A673 (cell line): ENCODE measurements around the gene CHRNA5. TPM values are rescaled to one million over a fixed set of nuclear protein-coding genes. Genes with fewer than 3 reads are reported as not detected.

Source experiments
- BruUV-seq: library from RNA; stranded (reverse); fragments of 400-500 nt; replicated peaks from 2 replicates; lab custom pipeline; 2021; lab: Mats Ljungman, UMichigan
- CTCF ChIA-PET: fragments of 300-600 bp; sonication (Branson Sonifier 250); formaldehyde crosslinking; loops from one replicate; lab custom pipeline; 2022; ENCODE audit warnings: antibody characterized with exemption; lab: Charles Lee
- POLR2A ChIA-PET: fragments of 300-600 bp; sonication (Branson Sonifier 250); formaldehyde crosslinking; loops from one replicate; lab custom pipeline; 2022; ENCODE audit warnings: antibody characterized with exemption; ENCODE audit not compliant: low non-redundant PET; lab: Charles Lee
- DNase-seq: peaks from one replicate; pipeline ENCODE4 v3.0.0-alpha.2; 2015; ENCODE audit warnings: low spot score
- H3K27ac ChIP-seq: fragments of 200-600 bp; sonication (generic); 2 replicates; pipeline ENCODE4 v1.5.1; 2016; ENCODE audit warnings: mixed run types, low read depth, mild to moderate bottlenecking, mixed read lengths, antibody characterized with exemption, low read length; ENCODE audit not compliant: poor library complexity, severe bottlenecking
- H3K27me3 ChIP-seq: fragments of 200-600 bp; sonication (generic); replicated peaks from 2 replicates; pipeline ENCODE4 v1.6.1; 2017; ENCODE audit warnings: mixed run types, low read depth, mild to moderate bottlenecking, mixed read lengths, antibody characterized with exemption, low read length; ENCODE audit not compliant: insufficient read depth, poor library complexity
- H3K36me3 ChIP-seq: fragments of 200-600 bp; sonication (generic); 2 replicates; pipeline ENCODE4 v1.6.1; 2016; ENCODE audit warnings: mixed run types, mild to moderate bottlenecking, mixed read lengths, antibody characterized with exemption, low read length; ENCODE audit not compliant: insufficient read depth, poor library complexity, severe bottlenecking
- H3K4me1 ChIP-seq: fragments of 200-600 bp; sonication (generic); 2 replicates; pipeline ENCODE4 v1.6.1; 2017; ENCODE audit warnings: mixed run types, mild to moderate bottlenecking, mixed read lengths, antibody characterized with exemption, low read length; ENCODE audit not compliant: insufficient read depth, poor library complexity, severe bottlenecking
- H3K4me3 ChIP-seq: fragments of 200-600 bp; sonication (generic); 2 replicates; pipeline ENCODE4 v1.5.1; 2016; ENCODE audit warnings: low read depth, mixed run types, mild to moderate bottlenecking, mixed read lengths, low read length; ENCODE audit not compliant: poor library complexity, severe bottlenecking
- H3K9me3 ChIP-seq: fragments of 200-600 bp; sonication (generic); 2 replicates; pipeline ENCODE4 v1.6.1; 2016; ENCODE audit warnings: mixed run types, low read depth, mild to moderate bottlenecking, mixed read lengths, antibody characterized with exemption, low read length; ENCODE audit not compliant: poor library complexity, severe bottlenecking
- EZH2 ChIP-seq: fragments of 200-600 bp; sonication (generic); IDR thresholded peaks from 2 replicates; pipeline ENCODE4 v1.6.1; 2017; ENCODE audit warnings: borderline replicate concordance, low read depth, mild to moderate bottlenecking, mixed read lengths, antibody characterized with exemption, low read length; ENCODE audit not compliant: poor library complexity, severe bottlenecking
- intact Hi-C: fragments of 100-400 bp; cut with micrococcal nuclease; formaldehyde crosslinking; loops from one replicate; pipeline ENCODE4 v1.10.0; 2022; ENCODE audit not compliant: unreplicated experiment
- total RNA-seq: library from RNA; stranded (reverse); gene quantifications from 2 replicates; pipeline ENCODE4 v1.2.3, GENCODE V29; 2021
- TF ChIP-seq, protein P1 (sequence below): fragments of 300-800, 200-600 bp; sonication (generic); conservative IDR thresholded peaks from 2 replicates; pipeline ENCODE4 v1.5.1; 2017; ENCODE audit warnings: low read depth, mild to moderate bottlenecking, antibody characterized with exemption, low read length, moderate library complexity, mixed read lengths

Gene CHRNA5
- total RNA-seq, 1 experiment from 2014 or later = 19.1 TPM

DNA sequence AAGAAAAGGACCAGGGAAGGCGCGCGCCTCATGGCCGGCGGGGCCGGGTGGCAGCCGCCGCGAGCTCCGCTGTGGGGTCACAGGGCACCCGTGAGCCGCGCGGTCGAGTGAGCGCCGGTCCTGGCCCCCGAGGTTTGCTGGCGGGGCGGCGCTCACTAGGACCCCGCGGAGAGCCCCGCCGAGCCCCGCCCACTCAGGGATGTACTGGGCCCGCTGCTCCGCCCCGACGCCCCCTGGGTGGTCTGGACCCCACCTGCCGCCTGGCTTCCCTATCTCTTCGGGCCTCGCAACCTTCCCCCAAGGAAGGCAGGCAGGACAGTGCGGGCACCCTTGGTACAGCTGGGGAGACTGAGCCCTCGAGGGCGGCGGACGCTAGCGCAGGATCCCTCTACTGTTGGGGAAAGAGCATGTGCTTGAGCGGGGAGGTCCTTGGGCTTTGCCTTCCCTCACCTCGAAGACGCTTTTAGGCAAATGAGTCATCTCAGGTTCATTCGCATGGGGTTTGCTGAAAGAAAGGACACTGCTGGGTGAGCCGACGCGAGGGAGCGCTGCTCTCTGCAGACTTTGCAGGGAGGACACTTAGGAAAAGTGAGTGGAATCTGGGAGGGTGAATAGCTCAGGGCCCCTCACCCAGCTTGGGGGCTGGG lies 75.9 kb downstream of the CHRNA5 start, which contains the start of gene CHRNB4:
Gene CHRNB4 (minus strand): TSS at position 109 of the 647 bp plus-strand sequence. CDS start 77 bp downstream, at position 32.
- no peak for DNase-seq
- H3K36me3 ChIP-seq = no peaks in the 10 kb centered on the region
- H3K4me3 ChIP-seq = peak within 1 kb of the TSS; percentile 21
- no peaks in the 10 kb centered on the region for H3K9me3 ChIP-seq
- ChIA-PET CTCF (no interaction called here), POLR2A (no interaction called here)
- intact Hi-C loops = no loop called here
- H3K27me3 ChIP-seq = peaks cover 71% of the 10 kb centered on the region
- no peaks in the 10 kb centered on the region for H3K4me1 ChIP-seq
- BruUV-seq = no TSS peak
- no peak within 1 kb of the TSS for H3K27ac ChIP-seq
- no peak for TF ChIP-seq EZH2
- TF ChIP-seq, protein P1, sequence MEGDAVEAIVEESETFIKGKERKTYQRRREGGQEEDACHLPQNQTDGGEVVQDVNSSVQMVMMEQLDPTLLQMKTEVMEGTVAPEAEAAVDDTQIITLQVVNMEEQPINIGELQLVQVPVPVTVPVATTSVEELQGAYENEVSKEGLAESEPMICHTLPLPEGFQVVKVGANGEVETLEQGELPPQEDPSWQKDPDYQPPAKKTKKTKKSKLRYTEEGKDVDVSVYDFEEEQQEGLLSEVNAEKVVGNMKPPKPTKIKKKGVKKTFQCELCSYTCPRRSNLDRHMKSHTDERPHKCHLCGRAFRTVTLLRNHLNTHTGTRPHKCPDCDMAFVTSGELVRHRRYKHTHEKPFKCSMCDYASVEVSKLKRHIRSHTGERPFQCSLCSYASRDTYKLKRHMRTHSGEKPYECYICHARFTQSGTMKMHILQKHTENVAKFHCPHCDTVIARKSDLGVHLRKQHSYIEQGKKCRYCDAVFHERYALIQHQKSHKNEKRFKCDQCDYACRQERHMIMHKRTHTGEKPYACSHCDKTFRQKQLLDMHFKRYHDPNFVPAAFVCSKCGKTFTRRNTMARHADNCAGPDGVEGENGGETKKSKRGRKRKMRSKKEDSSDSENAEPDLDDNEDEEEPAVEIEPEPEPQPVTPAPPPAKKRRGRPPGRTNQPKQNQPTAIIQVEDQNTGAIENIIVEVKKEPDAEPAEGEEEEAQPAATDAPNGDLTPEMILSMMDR = no peak

GRCh38 chr15:78641749-78642275 lies 76.5 kb downstream of the CHRNA5 start:
- no peak overlapping the region for H3K4me3 ChIP-seq
- intact Hi-C loops = no loop called here
- no peak for DNase-seq
- H3K36me3 ChIP-seq = no peaks in the 10 kb centered on the region
- no peaks in the 10 kb centered on the region for H3K4me1 ChIP-seq
- no peaks in the 10 kb centered on the region for H3K9me3 ChIP-seq
- H3K27me3 ChIP-seq = peaks cover 71% of the 10 kb centered on the region
- BruUV-seq = no TSS peak
- POLR2A ChIA-PET = no interaction called here
- TF ChIP-seq, protein P1 = no peak
- TF ChIP-seq EZH2 = no peak
- CTCF ChIA-PET = no interaction called here
- H3K27ac ChIP-seq = no peak overlapping the region

DNA sequence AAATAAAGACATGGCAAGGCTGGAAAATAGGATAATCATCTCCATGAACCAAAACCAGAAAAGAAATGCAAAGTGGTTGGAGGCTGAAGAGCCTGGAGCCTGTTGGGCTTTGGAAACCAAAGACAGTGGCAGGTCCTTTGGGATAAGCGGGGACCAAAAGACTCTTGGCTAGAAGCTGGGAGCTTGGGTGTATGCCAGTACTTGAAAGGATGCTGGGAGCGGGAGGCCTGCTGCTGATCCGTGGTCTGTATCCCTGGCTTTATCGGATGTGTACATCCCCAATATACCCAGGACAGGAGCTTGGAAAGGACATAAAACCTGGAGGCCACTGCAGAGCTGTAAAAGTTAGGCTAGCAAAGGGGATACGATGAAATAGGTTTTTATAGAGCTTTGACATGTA lies 77.0 kb downstream of the CHRNA5 start:
- H3K36me3 ChIP-seq = no peaks in the 10 kb centered on the region
- H3K4me3 ChIP-seq = no peak overlapping the region
- no peak overlapping the region for H3K27ac ChIP-seq
- DNase-seq = no peak
- no peaks in the 10 kb centered on the region for H3K9me3 ChIP-seq
- ChIA-PET CTCF (no interaction called here), POLR2A (no interaction called here)
- TF ChIP-seq, protein P1 = no peak
- TF ChIP-seq EZH2 = no peak
- BruUV-seq = no TSS peak
- intact Hi-C loops = no loop called here
- no peaks in the 10 kb centered on the region for H3K4me1 ChIP-seq
- H3K27me3 ChIP-seq = peaks cover 71% of the 10 kb centered on the region

Other genes with a start within 250 kb of the CHRNA5 start
- gene CRABP1, start 225.2 kb upstream of the CHRNA5 start, total RNA-seq = 57.1 and 61.2 TPM in 2 replicates
- gene IREB2, start 127.3 kb upstream of the CHRNA5 start, total RNA-seq = 85.9 and 86.4 TPM in 2 replicates
- 0.37 TPM in 1 of 2 replicates, not detected in the other for gene HYKK, start 57.9 kb upstream of the CHRNA5 start, total RNA-seq
- gene PSMA4, start 25.1 kb upstream of the CHRNA5 start, total RNA-seq = 411 and 444 TPM in 2 replicates
- gene CHRNA3, start 55.5 kb downstream of the CHRNA5 start, total RNA-seq = not detected in 2 replicates
- not detected in 2 replicates for gene CHRNB4, start 75.7 kb downstream of the CHRNA5 start, total RNA-seq
- 0.41 and 0.83 TPM in 2 replicates for gene ADAMTS7, start 245.9 kb downstream of the CHRNA5 start, total RNA-seq